ENCODE data around the gene DERA. TPM values are rescaled to one million over a fixed set of nuclear protein-coding genes. Genes with fewer than 3 reads are reported as not detected.

The DERA gene
- total and polyA plus RNA-seq, 8 donors: 10.5 to 22.4 (median 16.3) TPM

DNA sequence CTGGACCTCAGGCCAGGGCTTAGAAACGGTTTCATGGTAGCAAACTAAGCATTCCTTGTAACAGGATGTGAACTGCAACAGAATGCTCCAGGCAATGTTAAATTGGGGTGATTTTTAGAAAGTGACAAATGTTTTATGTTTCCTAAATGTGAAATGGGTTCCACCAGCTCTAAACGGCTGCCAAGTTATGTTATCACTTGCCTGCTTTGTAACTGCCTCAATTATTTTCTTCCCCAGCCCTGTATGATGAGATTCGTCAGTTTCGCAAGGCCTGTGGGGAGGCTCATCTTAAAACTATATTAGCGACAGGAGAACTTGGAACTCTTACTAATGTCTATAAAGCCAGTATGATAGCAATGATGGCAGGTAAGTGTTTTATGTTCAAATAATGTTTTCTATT, 70.9 kb downstream of the DERA start:
- H3K36me3 ChIP-seq: no peaks in the 10 kb centered on the region
- TF ChIP-seq, protein P1, sequence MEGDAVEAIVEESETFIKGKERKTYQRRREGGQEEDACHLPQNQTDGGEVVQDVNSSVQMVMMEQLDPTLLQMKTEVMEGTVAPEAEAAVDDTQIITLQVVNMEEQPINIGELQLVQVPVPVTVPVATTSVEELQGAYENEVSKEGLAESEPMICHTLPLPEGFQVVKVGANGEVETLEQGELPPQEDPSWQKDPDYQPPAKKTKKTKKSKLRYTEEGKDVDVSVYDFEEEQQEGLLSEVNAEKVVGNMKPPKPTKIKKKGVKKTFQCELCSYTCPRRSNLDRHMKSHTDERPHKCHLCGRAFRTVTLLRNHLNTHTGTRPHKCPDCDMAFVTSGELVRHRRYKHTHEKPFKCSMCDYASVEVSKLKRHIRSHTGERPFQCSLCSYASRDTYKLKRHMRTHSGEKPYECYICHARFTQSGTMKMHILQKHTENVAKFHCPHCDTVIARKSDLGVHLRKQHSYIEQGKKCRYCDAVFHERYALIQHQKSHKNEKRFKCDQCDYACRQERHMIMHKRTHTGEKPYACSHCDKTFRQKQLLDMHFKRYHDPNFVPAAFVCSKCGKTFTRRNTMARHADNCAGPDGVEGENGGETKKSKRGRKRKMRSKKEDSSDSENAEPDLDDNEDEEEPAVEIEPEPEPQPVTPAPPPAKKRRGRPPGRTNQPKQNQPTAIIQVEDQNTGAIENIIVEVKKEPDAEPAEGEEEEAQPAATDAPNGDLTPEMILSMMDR (IDR thresholded peaks at IDR 0.05): no peak
- no peak for DNase-seq
- H3K9me3 ChIP-seq: no peaks in the 10 kb centered on the region
- 71 to 72% methylated on average over 5 of the region's 5 CpGs for WGBS, 2 donors
- no peak overlapping the region for H3K27ac ChIP-seq
- no peak for ATAC-seq
- H3K27me3 ChIP-seq: no peaks in the 10 kb centered on the region
- no peak overlapping the region for H3K4me3 ChIP-seq
- H3K4me1 ChIP-seq: peaks cover 19 to 46% (median 36%) of the 10 kb centered on the region in 3 donors
- intact Hi-C loops (cut with DNase I): no loop called here
- no peak for FAIRE-seq

DNA sequence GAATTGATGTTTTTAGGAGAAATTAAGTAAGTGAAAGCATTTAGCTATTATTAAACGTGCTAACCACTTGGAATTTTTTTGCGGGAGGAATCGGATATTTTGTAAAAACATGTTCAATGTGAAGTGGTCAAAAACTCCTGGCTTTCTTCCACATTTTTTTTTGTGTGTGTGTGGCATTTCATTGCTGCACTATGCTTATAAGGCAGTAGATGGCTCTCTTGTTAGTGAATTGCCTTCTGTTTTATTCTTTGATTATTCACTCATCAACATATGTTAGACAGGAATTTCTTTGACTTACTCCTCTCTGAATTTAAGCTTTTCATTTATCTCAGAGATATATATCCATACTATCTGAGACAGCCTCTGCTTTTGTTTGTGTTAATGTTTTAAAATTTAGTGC, 71.3 kb downstream of the DERA start:
- no peaks in the 10 kb centered on the region for H3K36me3 ChIP-seq
- no peak overlapping the region for H3K27ac ChIP-seq
- peaks cover 21 to 46% (median 36%) of the 10 kb centered on the region in 3 donors for H3K4me1 ChIP-seq
- no peak overlapping the region for H3K4me3 ChIP-seq
- FAIRE-seq (peak; percentile 65), DNase-seq (no peak), ATAC-seq (peak in 3 of 4 donors; percentile 51 to 61 (median 53))
- intact Hi-C loops (cut with DNase I): no loop called here
- no peaks in the 10 kb centered on the region for H3K27me3 ChIP-seq
- H3K9me3 ChIP-seq: no peaks in the 10 kb centered on the region
- TF ChIP-seq, protein P1 (IDR thresholded peaks at IDR 0.05): peak in 3 of 4 donors; percentile 12 to 28 (median 27)
- 22 to 25% methylated on average over 3 of the region's 3 CpGs for whole genome bisulfite sequencing, 2 donors

DNA sequence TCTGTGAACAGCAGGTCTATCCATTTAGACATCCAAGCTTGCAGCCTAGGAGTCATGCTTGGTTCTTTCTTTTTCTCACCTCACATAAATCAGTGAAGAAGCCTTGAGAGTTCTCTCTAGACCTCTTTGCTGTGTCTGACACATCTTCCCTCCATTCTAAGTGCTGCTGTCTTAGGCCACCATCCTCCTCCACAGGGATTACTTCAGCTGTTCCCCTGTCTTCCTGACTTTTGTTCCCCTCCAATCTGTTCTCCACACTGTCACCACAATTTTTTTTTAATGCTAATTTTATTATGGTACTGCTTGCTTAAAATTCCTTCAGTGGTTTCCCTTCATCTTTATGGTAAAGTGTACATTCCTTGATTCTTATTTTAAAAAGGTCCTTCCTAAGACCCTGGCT, 71.8 kb downstream of the DERA start:
- no peak overlapping the region for H3K4me3 ChIP-seq
- no peak for ATAC-seq
- H3K4me1 ChIP-seq: peaks cover 25 to 46% (median 34%) of the 10 kb centered on the region in 3 donors
- no peak for DNase-seq
- intact Hi-C loops (cut with DNase I): no loop called here
- TF ChIP-seq, protein P1 (IDR thresholded peaks at IDR 0.05): no peak
- FAIRE-seq: no peak
- no peaks in the 10 kb centered on the region for H3K9me3 ChIP-seq
- no peaks in the 10 kb centered on the region for H3K27me3 ChIP-seq
- H3K36me3 ChIP-seq: no peaks in the 10 kb centered on the region
- no peak overlapping the region for H3K27ac ChIP-seq

DNA sequence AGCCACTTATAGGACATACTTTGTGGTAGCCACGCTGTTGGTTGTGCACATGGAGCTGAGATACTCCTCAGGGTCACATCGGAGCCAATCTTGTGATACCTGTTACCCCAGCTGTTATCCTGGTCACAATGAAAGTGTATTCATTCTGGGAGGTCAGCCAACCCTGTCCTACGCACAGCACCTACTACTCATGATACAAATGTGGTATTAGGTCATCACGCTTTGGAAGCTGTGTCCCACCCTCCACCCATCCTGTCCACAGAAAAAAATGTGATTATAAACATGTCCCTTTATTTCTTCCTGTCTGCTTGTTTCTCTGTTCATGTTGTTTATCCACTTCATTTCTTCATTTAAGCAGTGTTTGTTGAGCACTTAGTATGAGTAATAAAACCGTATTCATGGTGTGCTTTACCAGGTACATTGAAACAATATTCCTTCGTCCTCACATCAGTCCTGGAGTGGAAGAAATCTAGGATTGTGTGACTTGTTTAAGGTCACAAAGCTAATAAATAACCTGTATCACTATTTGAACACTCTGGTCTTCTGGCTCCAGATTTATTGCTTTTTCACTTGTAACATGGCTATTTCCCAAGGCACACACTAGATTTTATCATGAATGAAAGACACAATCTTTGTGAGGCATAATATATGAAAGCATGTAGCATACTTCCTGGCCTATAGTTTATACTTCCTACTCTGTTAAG, 73.1 kb downstream of the DERA start:
- FAIRE-seq (no peak), DNase-seq (no peak), ATAC-seq (peak; percentile 47 to 82 (median 68))
- TF ChIP-seq, protein P1 (IDR thresholded peaks at IDR 0.05): no peak
- Histone ChIP-seq H3K4me3 (no peak overlapping the region), H3K27me3 (no peaks in the 10 kb centered on the region), H3K36me3 (no peaks in the 10 kb centered on the region), H3K9me3 (no peaks in the 10 kb centered on the region), H3K27ac (peak overlapping the region in 2 of 4 donors; percentile 17 to 29), H3K4me1 (peaks cover 19 to 34% (median 27%) of the 10 kb centered on the region in 3 donors)
- intact Hi-C loops (cut with DNase I): no loop called here
- 31 to 34% methylated on average over 6 of the region's 6 CpGs for WGBS, 2 donors

DNA sequence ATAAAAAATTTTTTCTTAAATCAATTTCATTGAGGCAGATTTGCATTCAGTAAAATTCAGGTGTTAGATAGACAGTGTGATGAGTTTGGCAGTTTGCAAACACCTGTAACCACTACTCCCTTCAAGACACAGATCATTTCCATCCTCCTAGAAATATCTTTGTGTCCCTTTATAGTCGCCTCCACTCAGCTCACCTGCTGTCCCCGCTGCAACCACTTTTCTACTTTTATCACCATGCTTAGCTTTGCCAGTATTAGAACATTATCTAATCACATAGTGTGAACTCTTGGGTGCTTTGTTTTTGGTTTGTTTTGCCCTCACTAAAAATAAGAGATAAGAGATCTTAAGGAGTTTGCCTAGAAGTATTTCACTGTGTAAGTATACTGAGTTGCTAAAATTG, 73.8 kb downstream of the DERA start:
- H3K27ac ChIP-seq: peak overlapping the region in 1 of 4 donors; percentile 17
- 40 to 50% methylated on average over 2 of the region's 2 CpGs for WGBS, 2 donors
- TF ChIP-seq, protein P1 (IDR thresholded peaks at IDR 0.05): no peak
- no peaks in the 10 kb centered on the region for H3K36me3 ChIP-seq
- no peaks in the 10 kb centered on the region for H3K9me3 ChIP-seq
- no peak for FAIRE-seq
- H3K27me3 ChIP-seq: no peaks in the 10 kb centered on the region
- intact Hi-C loops (cut with DNase I): no loop called here
- no peak for DNase-seq
- peaks cover 16 to 29% (median 21%) of the 10 kb centered on the region in 3 donors for H3K4me1 ChIP-seq
- H3K4me3 ChIP-seq: no peak overlapping the region
- no peak for ATAC-seq

Measured in pancreas (tissue), 10 donors.